BLaER1 treated with 17β-estradiol and CSF1 and Interleukin-3, amounts not matched to agents 10 nM and 100 nM (cell line): ENCODE results near the gene SEC22B.
"Not testable (repeated sequence)": the region's sequence is repeated elsewhere in the genome, so short reads cannot be mapped to it uniquely, and the experiment has no call there.

Experiments
- H3K27ac ChIP-seq, 11 experiments: shearing (Covaris generic); formaldehyde crosslinking; 2 replicates each; pipeline ENCODE4 v1.8.1; 2022
- H3K27me3 ChIP-seq, 11 experiments: shearing (Covaris generic); formaldehyde crosslinking; 2 replicates each; pipeline ENCODE4 v1.8.1; 2022
- H3K36me3 ChIP-seq, 11 experiments: shearing (Covaris generic); formaldehyde crosslinking; 2 replicates each; pipeline ENCODE4 v1.8.1; 2022
- H3K4me1 ChIP-seq, 10 experiments: shearing (Covaris generic); formaldehyde crosslinking; 2 replicates each; pipeline ENCODE4 v1.8.1; 2022
- H3K4me2 ChIP-seq, 11 experiments: shearing (Covaris generic); formaldehyde crosslinking; 2 replicates each; pipeline ENCODE4 v1.8.1; 2022
- H3K4me3 ChIP-seq, 10 experiments: shearing (Covaris generic); formaldehyde crosslinking; 2 replicates each; pipeline ENCODE4 v1.8.1; 2022
- H3K9ac ChIP-seq, 11 experiments: shearing (Covaris generic); formaldehyde crosslinking; 2 replicates each; pipeline ENCODE4 v1.8.1; 2022
- H3K9me3 ChIP-seq, 11 experiments: shearing (Covaris generic); formaldehyde crosslinking; replicated peaks in 1 of 11; 2 replicates each; pipeline ENCODE4 v1.8.1; 2022
- H4K20me1 ChIP-seq, 11 experiments: shearing (Covaris generic); formaldehyde crosslinking; 2 replicates each; pipeline ENCODE4 v1.8.1; 2022
- Cebpa-rat ChIP-seq, 11 experiments: shearing (Covaris generic); IDR thresholded peaks; 2 replicates each; pipeline ENCODE4 v1.8.1; 2022

Gene SEC22B

GRCh38 chr1:120178799-120179756 is 2.8 kb upstream of the SEC22B start:
- Histone ChIP-seq H3K9ac (no peak overlapping the region), H3K4me1 (peaks cover 0 to 9% (median 0%) of the 10 kb centered on the region in 10 experiments; a peak in 3 of 20 replicates), H3K4me2 (no peak overlapping the region), H3K4me3 (no peak overlapping the region), H4K20me1 (no peaks in the 10 kb centered on the region), H3K27ac (no peak overlapping the region), H3K9me3 (peaks cover 0 to 7% (median 5%) of the 10 kb centered on the region in 11 experiments; a peak in 7 of 22 replicates), H3K27me3 (no peaks in the 10 kb centered on the region), H3K36me3 (no peaks in the 10 kb centered on the region)
- no peak for TF ChIP-seq Cebpa-rat (IDR thresholded peaks at IDR 0.05)

DNA sequence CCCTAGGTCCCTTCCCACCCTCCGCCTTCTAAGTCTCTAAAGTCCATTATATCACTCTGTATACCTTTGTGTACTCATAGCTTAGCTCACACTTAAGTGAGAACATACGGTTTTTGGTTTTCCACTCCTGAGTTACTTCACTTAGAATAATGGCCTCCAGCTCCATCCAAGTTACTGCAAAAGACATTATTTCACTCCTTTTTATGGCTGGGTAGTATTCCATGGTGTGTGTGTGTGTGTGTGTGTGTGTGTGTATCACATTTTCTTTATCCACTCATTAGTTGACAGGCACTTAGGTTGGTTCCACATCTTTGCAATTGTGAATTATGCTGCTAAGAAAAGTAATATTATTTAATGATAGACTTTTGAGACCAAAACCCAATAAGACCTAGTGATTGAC is 1.7 kb upstream of the SEC22B start:
- not testable (repeated sequence) for H3K4me3 ChIP-seq, H3K27ac ChIP-seq, H3K4me1 ChIP-seq, H3K9ac ChIP-seq, H3K9me3 ChIP-seq, H3K27me3 ChIP-seq, H4K20me1 ChIP-seq, H3K36me3 ChIP-seq, H3K4me2 ChIP-seq

GRCh38 chr1:120175688-120176087 is 632 bp downstream of the SEC22B start:
- H3K36me3 ChIP-seq, H3K9me3 ChIP-seq, H3K4me1 ChIP-seq, H3K27me3 ChIP-seq, H4K20me1 ChIP-seq: not testable (repeated sequence)
- peak overlapping the region; percentile 69 to 85 (median 78) for H3K4me2 ChIP-seq
- H3K4me3 ChIP-seq, result peak overlapping the region; percentile 74 to 97 (median 82)
- peak overlapping the region; percentile 82 to 96 (median 89) for H3K27ac ChIP-seq
- peak overlapping the region; percentile 86 to 96 (median 92) for H3K9ac ChIP-seq

DNA sequence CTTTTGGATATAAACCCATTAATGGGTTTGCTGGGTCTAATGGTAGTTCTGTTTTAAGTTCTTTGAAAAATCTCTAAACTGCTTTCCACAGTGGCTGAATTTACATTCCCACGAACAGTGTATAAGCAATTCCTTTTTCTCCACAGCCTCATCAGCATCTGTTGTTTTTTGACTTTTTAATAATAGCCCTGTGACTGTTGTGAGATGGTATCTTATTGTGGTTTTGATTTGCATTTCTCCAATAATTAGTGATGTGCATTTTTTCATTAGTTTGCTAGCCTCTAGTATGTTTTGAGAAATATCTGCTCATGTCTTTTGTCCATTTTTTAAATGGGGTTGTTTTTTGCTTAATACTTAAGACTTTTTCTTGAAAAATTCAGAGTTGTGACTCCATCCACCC is 11.6 kb downstream of the SEC22B start:
- not testable (repeated sequence) for H4K20me1 ChIP-seq, H3K4me2 ChIP-seq, H3K27me3 ChIP-seq, H3K4me1 ChIP-seq, H3K27ac ChIP-seq, H3K9me3 ChIP-seq, H3K9ac ChIP-seq, H3K4me3 ChIP-seq
- peaks cover 1 to 28% (median 12%) of the 10 kb centered on the region in 11 experiments; a peak in 12 of 22 replicates for H3K36me3 ChIP-seq

GRCh38 chr1:120162015-120162414 is 14.3 kb downstream of the SEC22B start:
- H4K20me1 ChIP-seq, H3K27ac ChIP-seq, H3K4me2 ChIP-seq, H3K9me3 ChIP-seq, H3K4me1 ChIP-seq, H3K27me3 ChIP-seq, H3K9ac ChIP-seq, H3K4me3 ChIP-seq: not testable (repeated sequence)
- H3K36me3 ChIP-seq, result peaks cover 3 to 19% (median 11%) of the 10 kb centered on the region in 11 experiments; a peak in 10 of 22 replicates

GRCh38 chr1:120158495-120158894 is 17.8 kb downstream of the SEC22B start:
- H3K4me1 ChIP-seq, H3K27ac ChIP-seq, H4K20me1 ChIP-seq, H3K27me3 ChIP-seq, H3K9ac ChIP-seq, H3K4me3 ChIP-seq, H3K9me3 ChIP-seq, H3K4me2 ChIP-seq: not testable (repeated sequence)
- peaks cover 3 to 18% (median 11%) of the 10 kb centered on the region in 11 experiments; a peak in 10 of 22 replicates for H3K36me3 ChIP-seq

- H3K9me3 ChIP-seq, H3K4me3 ChIP-seq, H3K4me1 ChIP-seq, H3K27ac ChIP-seq, H3K9ac ChIP-seq, H4K20me1 ChIP-seq, H3K27me3 ChIP-seq, H3K4me2 ChIP-seq: not testable (repeated sequence)
- peaks cover 3 to 18% (median 11%) of the 10 kb centered on the region in 11 experiments; a peak in 10 of 22 replicates for H3K36me3 ChIP-seq
Measured at GRCh38 chr1:120158086-120158485, 18.2 kb downstream of the SEC22B start.

- H4K20me1 ChIP-seq, result not testable (repeated sequence)
Measured at GRCh38 chr1:120150138-120150822, 26.0 kb downstream of the SEC22B start.

GRCh38 chr1:120149420-120150059 is 26.8 kb downstream of the SEC22B start:
- not testable (repeated sequence) for H3K4me1 ChIP-seq, H4K20me1 ChIP-seq, H3K4me3 ChIP-seq, H3K9ac ChIP-seq, H3K36me3 ChIP-seq, H3K27me3 ChIP-seq, H3K27ac ChIP-seq, H3K4me2 ChIP-seq, H3K9me3 ChIP-seq

More at GRCh38 chr1:120150138-120150822, 26.0 kb downstream of the SEC22B start:
- not testable (repeated sequence) for H3K4me3 ChIP-seq, H3K36me3 ChIP-seq, H3K4me2 ChIP-seq, H3K9ac ChIP-seq, H3K27ac ChIP-seq, H3K4me1 ChIP-seq, H3K27me3 ChIP-seq, H3K9me3 ChIP-seq

- H3K27ac ChIP-seq, H3K4me2 ChIP-seq, H3K4me3 ChIP-seq, H3K9me3 ChIP-seq, H4K20me1 ChIP-seq, H3K27me3 ChIP-seq, H3K36me3 ChIP-seq, H3K9ac ChIP-seq: not testable (repeated sequence)
- peaks cover 23 to 34% (median 29%) of the 10 kb centered on the region in 10 experiments for H3K4me1 ChIP-seq
Measured at GRCh38 chr1:120145806-120146205, 30.5 kb downstream of the SEC22B start.

DNA sequence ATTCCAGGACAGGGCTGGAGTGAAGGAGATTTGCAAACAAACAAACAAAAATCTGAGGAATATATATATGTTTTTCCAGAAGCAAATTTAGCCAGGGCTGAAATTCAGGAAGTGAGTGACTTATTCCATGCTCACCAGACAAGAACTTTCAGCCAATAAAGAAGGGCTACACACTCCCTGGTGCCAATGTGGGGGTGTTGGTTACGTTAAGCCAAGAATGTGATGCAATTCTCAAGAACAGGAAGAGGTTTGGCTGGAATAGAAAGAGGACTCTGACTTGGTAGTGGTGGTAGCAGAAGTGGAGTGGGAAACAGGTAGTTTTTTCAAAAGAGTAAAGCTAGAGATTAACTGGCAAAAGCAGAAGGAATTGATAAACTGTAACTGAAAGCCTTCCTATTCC is 31.7 kb downstream of the SEC22B start:
- H3K4me3 ChIP-seq, H3K9ac ChIP-seq: not testable (repeated sequence)

DNA sequence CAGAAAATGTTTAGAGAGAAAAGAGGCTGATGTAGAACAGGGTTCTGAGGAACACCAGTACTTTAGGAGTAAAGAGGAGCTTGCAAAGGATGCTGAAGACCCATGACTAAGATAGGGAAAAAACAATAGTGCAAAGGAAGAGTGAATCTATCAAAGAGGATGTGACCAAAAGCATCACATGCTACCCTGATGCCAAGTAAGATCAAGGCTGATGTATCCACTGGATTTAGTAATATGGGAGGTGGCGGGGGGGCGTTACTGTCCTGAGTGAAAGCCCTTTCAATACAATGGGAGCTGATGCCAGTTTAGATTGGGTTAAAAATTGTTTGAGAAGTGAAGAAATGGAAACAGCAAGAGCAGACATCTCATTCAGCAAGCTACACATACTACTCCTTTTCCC is 32.2 kb downstream of the SEC22B start:
- Histone ChIP-seq H3K4me1 (peaks cover 23 to 34% (median 29%) of the 10 kb centered on the region in 10 experiments), H3K27me3 (peaks cover 0 to 11% (median 0%) of the 10 kb centered on the region in 11 experiments; a peak in 5 of 22 replicates), H3K4me2 (peak overlapping the region; percentile 49 to 74 (median 70)), H3K27ac (0 out of 22 replicates have a peak overlapping the region, but pooled peaks of 1 of the 11 experiments have one; percentile 7)
- H3K36me3 ChIP-seq, H4K20me1 ChIP-seq, H3K9me3 ChIP-seq, H3K9ac ChIP-seq, H3K4me3 ChIP-seq: not testable (repeated sequence)

More for the DNA sequence above, 31.7 kb downstream of the SEC22B start:
- not testable (repeated sequence) for H3K27ac ChIP-seq, H4K20me1 ChIP-seq, H3K9me3 ChIP-seq, H3K36me3 ChIP-seq
- H3K27me3 ChIP-seq, result peaks cover 0 to 11% (median 0%) of the 10 kb centered on the region in 11 experiments; a peak in 5 of 22 replicates
- H3K4me1 ChIP-seq, result peaks cover 23 to 34% (median 29%) of the 10 kb centered on the region in 10 experiments
- peak overlapping the region; percentile 49 to 74 (median 70); a peak in 21 of 22 replicates for H3K4me2 ChIP-seq

DNA sequence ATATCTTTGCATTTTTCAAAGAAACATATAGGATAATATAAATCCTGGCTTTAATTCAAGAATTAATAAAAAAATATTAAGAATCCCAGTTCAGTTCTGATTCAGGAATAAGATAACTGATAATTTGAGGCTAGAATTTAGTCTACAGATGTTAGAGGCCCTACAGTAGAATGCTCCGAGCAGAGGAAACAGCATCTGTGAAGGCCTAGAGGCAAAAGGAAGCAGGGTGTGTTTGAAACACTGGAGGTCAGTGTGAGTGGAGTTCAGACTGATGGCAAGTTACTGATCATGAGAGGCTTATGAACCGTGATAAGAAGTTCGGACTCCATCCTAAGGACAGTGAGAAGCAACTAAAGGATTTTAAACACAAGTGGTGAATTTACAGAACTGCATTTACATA is 33.0 kb downstream of the SEC22B start:
- H4K20me1 ChIP-seq, H3K9ac ChIP-seq, H3K27ac ChIP-seq, H3K4me3 ChIP-seq, H3K36me3 ChIP-seq, H3K9me3 ChIP-seq: not testable (repeated sequence)
- peaks cover 0 to 11% (median 0%) of the 10 kb centered on the region in 11 experiments; a peak in 5 of 22 replicates for H3K27me3 ChIP-seq
- peaks cover 23 to 34% (median 29%) of the 10 kb centered on the region in 10 experiments for H3K4me1 ChIP-seq
- H3K4me2 ChIP-seq, result peak overlapping the region; percentile 49 to 74 (median 71)
